Mesodermal cell (in vitro differentiated cells): ENCODE measurements around the gene RIC8A. TPM values are rescaled to one million over a fixed set of nuclear protein-coding genes. Genes with fewer than 3 reads are reported as not detected.
"Not testable (repeated sequence)": the region's sequence is repeated elsewhere in the genome, so short reads cannot be mapped to it uniquely, and the experiment has no call there.

Experiments used
- H3K27ac ChIP-seq: 2 replicates; pipeline ENCODE4 v1.7.0; 2013; ENCODE audit warnings: mild to moderate bottlenecking, low read depth, low read length, moderate library complexity; ENCODE audit not compliant: severe bottlenecking
- H3K36me3 ChIP-seq: 2 replicates; pipeline ENCODE4 v1.7.1; 2013; ENCODE audit warnings: mild to moderate bottlenecking, low read length, moderate library complexity; ENCODE audit not compliant: control insufficient read depth, insufficient read depth
- H3K4me1 ChIP-seq: one replicate; pipeline ENCODE4 v1.7.1; 2013; ENCODE audit warnings: mild to moderate bottlenecking, low read length; ENCODE audit not compliant: insufficient read depth, control insufficient read depth, poor library complexity, severe bottlenecking
- H3K4me3 ChIP-seq: 2 replicates; pipeline ENCODE4 v1.7.0; 2013; ENCODE audit warnings: low read length, control low read depth, mild to moderate bottlenecking; ENCODE audit not compliant: insufficient read depth, poor library complexity, severe bottlenecking; ENCODE audit errors: extremely low read depth
- H3K9me3 ChIP-seq: 2 replicates; pipeline ENCODE4 v1.7.1; 2013; ENCODE audit warnings: mild to moderate bottlenecking, low read length, moderate library complexity; ENCODE audit not compliant: control insufficient read depth
- WGBS, 2 experiments: methylation state at CpG; one replicate each; pipeline ENCODE4 v1.1.5; 2013; ENCODE audit warnings: missing lambda C conversion rate in 2 of 2; ENCODE audit not compliant: insufficient coverage in 2 of 2; 5-methylcytosine and 5-hydroxymethylcytosine counted together
- polyA plus RNA-seq, 2 experiments: library from polyadenylated mRNA; stranded (reverse); fragments of 50-300 nt; gene quantifications; one replicate each; pipeline ENCODE4 v1.2.3, GENCODE V29; 2013

Gene RIC8A
- polyA plus RNA-seq (2013, experiment 1 of 2), result 76.3 TPM
- polyA plus RNA-seq (2013, experiment 2 of 2), result 65.8 TPM

DNA sequence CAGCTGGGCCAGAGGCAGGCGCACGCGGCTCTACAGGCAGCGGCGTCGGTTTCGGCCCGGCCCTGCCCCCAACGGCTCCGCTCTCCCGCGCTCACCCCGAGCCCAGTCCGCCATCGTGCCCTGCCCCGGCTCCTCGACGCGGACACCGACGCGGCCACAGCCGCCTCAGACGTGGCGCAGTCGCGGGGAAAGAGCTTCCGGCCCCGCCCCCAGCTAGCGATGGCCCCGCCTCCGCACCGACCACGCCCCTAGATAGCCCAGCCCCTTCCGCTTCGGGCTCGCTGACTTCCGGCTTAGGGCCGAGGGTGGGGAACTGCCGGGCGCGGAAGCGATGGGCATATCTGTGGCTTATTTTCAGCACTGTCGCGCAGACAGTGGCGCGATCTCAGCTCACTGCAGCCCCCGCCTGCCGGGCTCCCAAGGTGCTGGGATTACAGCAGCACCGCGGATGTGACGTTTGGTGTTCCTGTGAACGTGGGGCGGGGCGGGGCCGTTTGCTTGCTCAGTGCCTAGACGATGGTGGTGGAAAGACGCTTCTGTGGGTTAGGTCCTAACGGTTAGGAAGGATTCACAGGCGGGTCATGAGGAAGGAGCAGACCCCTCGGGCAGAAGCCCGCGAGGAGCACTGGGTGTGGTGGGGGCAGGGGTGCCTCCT, at the start of gene RIC8A, which contains the start of gene BET1L:
Gene RIC8A, plus strand, starts transcription at position 501 of the 655 bp plus-strand sequence. CDS start 1,147 bp downstream, outside the sequence.
Gene BET1L, minus strand, starts transcription at position 192 of the 655 bp plus-strand sequence. Its CDS starts 78 bp downstream, at position 114.
- peak within 1 kb of the TSS; percentile 97 for H3K27ac ChIP-seq
- peaks cover 64% of the 10 kb centered on the region for H3K36me3 ChIP-seq
- WGBS, 2 experiments, result 0% methylated on average over 45 to 58 of the region's 63 CpGs
- H3K4me1 ChIP-seq, result peaks cover 26% of the 10 kb centered on the region
- peak within 1 kb of the TSS; percentile 92 for H3K4me3 ChIP-seq
- H3K9me3 ChIP-seq, result no peaks in the 10 kb centered on the region

DNA sequence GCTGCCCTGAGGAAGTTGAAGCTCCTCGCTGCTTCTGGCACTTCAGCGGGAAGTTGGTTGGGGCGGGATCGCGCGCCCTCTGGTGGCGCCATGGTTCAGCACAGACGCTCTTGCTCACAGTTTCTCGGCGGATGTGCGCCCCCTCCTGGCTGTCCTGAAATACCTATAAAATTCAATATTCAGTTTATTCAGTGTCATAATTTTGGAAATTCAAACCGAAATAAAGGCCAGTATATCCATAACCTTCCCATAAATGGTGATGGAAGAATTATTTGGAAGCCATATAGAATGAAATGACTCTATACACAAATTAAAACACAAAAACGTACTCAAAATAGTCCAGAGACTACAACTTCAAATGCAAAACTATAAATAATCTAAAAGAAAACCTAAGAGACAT, 27.3 kb upstream of the RIC8A start:
- not testable (repeated sequence) for H3K4me1 ChIP-seq, H3K36me3 ChIP-seq, H3K4me3 ChIP-seq, H3K9me3 ChIP-seq, H3K27ac ChIP-seq
- WGBS, 2 experiments, result no CpG with 5 or more reads among the region's 13 CpGs

DNA sequence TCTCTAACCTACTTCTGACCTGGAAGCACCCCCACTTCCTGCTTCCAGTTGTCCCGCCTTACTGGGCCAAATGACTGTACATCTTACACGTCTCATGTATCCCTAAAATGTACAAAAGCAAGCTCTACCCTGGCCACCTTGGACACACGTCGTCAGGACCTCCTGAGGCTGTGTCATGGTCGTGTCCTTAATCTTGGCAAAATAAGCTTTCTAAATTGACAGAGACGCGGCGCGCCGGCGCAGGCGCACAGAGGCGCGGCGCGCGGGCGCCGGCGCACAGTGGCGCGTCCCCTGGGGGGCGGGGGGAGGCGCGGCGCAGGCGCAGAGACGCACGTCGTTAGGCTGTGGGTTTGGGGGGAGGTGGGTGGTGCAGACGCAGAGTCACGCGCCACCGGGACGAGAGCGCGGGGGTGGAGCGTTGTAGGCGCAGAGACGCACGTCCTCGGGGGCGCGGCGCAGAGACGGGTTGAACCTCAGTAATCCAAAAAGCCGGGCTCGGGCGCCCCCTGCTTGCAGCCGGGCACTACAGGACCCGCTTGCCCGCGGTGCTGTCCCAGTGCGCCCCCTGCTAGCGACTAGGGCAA, 18.2 kb upstream of the RIC8A start:
- WGBS, 2 experiments, result 85 to 91% methylated on average over 13 to 16 of the region's 55 CpGs
- H3K27ac ChIP-seq, H3K9me3 ChIP-seq, H3K4me1 ChIP-seq, H3K36me3 ChIP-seq, H3K4me3 ChIP-seq: not testable (repeated sequence)

DNA sequence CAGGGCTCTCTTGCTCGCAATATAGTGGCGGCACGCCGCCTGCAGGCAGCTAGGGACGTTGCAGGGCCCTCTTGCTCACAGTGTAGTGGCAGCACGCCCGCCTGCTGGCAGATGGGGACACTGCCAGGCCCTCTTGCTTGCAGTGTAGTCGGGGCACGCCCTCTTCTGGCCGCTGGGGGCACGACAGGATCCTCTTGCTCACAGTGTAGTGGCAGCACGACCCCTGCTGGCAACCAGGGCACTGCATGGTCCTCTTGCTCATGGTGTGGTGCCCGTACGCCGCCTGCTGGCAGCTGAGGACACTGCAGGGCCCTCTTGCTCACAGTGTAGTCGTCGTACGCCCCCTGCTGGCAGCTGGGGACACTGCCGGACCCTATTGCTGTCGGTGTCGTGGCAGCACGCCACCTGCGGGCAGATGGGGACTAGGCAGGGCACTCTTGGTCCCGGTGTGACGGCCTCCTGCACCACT, 17.6 kb upstream of the RIC8A start:
- H3K4me1 ChIP-seq, H3K36me3 ChIP-seq, H3K9me3 ChIP-seq, H3K4me3 ChIP-seq, H3K27ac ChIP-seq: not testable (repeated sequence)
- WGBS, 2 experiments, result 94 to 98% methylated on average over 4 to 6 of the region's 25 CpGs

DNA sequence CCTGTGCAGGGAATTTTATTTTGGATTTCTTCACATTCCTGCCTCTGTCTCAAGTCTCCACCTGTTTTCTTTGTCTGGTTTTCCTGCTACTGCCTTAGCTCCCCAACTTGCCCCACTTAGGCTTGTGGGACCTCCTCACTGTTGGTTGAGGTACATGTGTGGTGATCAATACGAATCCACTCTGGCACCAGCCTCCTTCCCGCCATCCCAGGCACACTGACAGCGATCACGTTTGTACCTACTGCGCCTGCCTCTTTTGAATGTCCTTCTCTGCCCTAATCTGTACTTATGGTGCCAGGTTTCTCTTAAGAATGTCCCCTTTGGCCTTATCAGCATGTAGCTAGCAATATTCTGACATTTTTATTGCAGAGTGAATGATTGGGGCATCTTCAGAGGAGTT, 17.0 kb upstream of the RIC8A start:
- H3K36me3 ChIP-seq, H3K4me1 ChIP-seq, H3K9me3 ChIP-seq, H3K4me3 ChIP-seq, H3K27ac ChIP-seq: not testable (repeated sequence)
- WGBS, 2 experiments, result 86% methylated on average over 2 of the region's 5 CpGs; no CpG with 5 or more reads in 1 of the 2 experiments

DNA sequence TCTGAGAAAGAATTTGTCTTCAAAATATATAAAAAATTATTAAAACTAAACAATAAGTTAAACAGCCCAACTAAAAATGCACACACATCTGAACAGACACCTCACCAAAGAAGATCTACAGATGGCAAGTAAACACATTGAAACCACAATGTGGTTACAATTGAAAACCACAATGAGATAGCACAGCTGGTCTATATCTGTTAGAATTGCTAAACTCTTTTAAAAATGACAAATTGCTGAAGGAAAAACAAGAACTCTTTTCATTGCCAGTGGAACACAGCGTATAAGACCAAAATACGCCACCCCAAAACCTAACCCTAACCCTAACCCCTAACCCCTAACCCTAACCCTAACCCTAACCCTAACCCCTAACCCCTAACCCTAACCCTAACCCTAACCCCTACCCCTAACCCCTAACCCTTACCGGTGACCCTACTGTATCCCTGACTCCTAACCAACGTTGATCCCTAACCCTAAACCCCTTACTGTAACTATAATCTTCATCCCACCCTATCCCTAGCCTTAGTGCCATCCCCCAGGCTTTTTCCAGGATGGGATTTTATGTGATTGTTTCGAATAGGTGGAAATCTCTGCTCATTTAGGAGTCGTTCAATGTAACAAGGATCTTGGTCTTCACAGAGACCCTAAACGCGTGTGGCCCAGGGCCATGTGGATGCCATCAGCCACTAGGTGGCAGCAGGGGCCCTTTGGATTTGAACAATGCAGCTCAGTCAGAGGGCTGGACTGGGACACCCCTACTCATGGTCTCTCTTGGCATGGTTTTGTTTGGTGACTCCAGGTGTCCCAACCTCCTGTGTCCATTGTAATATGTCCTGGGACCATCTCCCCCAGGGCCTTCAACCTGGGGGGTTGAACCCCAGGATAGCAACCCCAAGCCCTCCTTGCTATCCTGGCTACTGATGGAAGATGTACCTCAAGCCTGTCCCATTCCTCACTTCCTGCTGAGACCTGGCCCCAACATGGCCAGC, 15.7 kb upstream of the RIC8A start:
- not testable (repeated sequence) for H3K4me1 ChIP-seq, H3K36me3 ChIP-seq, H3K4me3 ChIP-seq, H3K27ac ChIP-seq, H3K9me3 ChIP-seq
- no CpG with 5 or more reads among the region's 8 CpGs for WGBS, 2 experiments

DNA sequence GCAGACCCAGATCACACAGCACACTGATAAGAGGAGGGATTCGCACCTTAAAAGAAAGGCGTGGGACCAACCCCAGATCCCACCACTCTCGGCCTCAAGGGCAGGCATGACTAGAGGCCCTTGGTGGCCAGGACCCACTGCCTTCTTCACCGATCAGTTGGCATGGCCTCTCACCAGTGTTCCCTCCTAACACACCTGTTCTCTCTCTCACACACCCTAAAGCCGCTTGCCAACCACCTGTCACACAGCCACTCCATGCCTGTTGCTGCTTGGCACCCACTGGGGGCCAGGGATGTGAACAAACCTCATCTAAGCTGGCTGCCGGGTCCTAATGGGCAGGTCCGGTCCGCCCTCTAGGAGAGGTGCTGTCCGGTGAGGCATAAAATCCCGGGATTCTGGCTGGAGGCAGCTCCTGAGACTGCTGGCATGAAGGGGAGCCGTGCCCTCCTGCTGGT, 14.8 kb upstream of the RIC8A start, which contains the start of gene SCGB1C1:
Gene SCGB1C1, plus strand, starts transcription at position 405 of the 455 bp plus-strand sequence. Its CDS starts 22 bp downstream, at position 427.
- H3K4me3 ChIP-seq, H3K4me1 ChIP-seq, H3K9me3 ChIP-seq, H3K36me3 ChIP-seq, H3K27ac ChIP-seq: not testable (repeated sequence)
- WGBS, 2 experiments, result no CpG with 5 or more reads among the region's 11 CpGs

DNA sequence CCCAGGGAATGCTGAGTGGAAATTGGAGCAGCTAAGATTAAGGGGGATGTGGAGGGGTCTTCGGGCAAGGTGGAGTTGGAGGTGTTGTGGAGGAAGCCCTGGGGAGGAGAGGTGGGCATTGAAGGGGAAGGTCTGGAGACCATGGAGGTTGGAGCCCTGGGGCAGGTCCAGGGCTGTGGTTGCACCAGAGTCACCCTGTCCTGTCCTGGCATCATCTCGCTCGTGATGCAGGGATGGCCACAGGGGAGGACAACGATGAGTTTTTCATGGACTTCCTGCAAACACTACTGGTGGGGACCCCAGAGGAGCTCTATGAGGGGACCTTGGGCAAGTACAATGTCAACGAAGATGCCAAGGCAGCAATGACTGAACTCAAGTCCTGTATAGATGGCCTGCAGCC, 14.0 kb upstream of the RIC8A start:
- H3K4me3 ChIP-seq, H3K36me3 ChIP-seq, H3K4me1 ChIP-seq, H3K9me3 ChIP-seq, H3K27ac ChIP-seq: not testable (repeated sequence)
- WGBS, 2 experiments, result 78 to 87% methylated on average over 4 to 5 of the region's 5 CpGs

DNA sequence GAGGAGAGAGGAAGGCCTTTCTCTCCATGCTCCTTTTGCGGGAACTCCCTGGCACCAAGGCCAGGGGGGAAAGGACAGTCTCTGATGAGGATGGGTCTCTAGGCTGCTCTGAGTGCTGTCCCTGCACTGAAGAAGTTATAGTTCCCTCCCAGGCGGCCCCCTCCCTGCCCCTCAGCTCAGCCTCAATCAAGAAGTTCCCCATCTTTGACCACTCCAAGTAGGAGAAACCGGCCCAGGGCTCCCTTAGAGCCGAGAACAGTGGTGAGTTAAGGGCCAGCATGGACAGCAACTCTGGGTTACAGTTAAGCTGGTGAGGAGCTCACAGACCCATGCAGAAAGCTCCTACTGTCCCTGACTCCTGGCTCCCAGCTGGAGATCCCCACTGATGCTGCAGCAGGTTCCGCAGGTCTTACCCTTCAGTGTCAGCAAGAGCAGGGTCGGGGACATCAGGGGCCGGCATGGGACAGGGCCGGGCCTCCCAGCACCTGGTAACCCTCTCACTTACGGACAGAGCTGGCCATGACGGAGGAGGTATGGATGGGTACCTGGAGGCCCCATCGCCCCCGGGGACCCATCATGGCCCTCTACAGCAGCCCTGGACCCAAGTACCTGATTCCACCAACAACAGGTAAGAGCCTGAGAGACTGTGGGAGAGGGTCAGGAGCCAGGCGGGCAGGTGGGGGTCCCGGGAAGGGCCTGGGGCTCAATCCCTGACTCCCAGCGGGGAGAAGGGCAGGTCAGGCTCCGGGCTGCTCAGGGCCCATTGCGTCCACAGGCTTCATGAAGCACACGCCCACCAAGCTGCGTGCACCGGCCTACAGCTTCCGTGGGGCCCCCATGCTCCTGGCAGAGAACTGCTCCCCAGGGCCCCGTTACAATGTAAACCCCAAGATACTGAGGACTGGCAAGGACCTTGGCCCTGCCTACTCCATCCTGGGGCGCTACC, 10.4 kb upstream of the RIC8A start:
- Histone ChIP-seq H3K9me3 (no peaks in the 10 kb centered on the region), H3K36me3 (no peaks in the 10 kb centered on the region), H3K27ac (no peak overlapping the region), H3K4me3 (no peak overlapping the region), H3K4me1 (no peaks in the 10 kb centered on the region)
- WGBS, 2 experiments, result 92 to 95% methylated on average over 15 to 18 of the region's 23 CpGs
